Mucosa of rectum (tissue), 2 donors: ENCODE results near the gene ECPAS.

Experiments used
- H3K27ac ChIP-seq, 2 donors: one replicate each; pipeline ENCODE4 v1.7.0; 2013; ENCODE audit warnings: inconsistent platforms in 2 of 2, low read depth in 2 of 2, low read length in 2 of 2
- H3K27me3 ChIP-seq, 2 donors: one replicate each; pipeline ENCODE4 v1.7.0; 2013; ENCODE audit warnings: low read length in 2 of 2; ENCODE audit not compliant: control insufficient read depth in 2 of 2, insufficient read depth in 2 of 2
- H3K36me3 ChIP-seq, 2 donors: one replicate each; pipeline ENCODE4 v1.7.0; 2013; ENCODE audit warnings: low read length in 2 of 2; ENCODE audit not compliant: control insufficient read depth in 2 of 2, insufficient read depth in 2 of 2
- H3K4me1 ChIP-seq, 2 donors: one replicate each; pipeline ENCODE4 v1.7.0; 2013; ENCODE audit warnings: low read length in 2 of 2, mild to moderate bottlenecking in 1 of 2; ENCODE audit not compliant: control insufficient read depth in 2 of 2, insufficient read depth in 2 of 2
- H3K4me3 ChIP-seq, 2 donors: one replicate each; pipeline ENCODE4 v1.7.0; 2013; ENCODE audit warnings: low read length in 2 of 2
- H3K9ac ChIP-seq, 2 donors: one replicate each; pipeline ENCODE4 v1.7.0; 2013; ENCODE audit warnings: low read length in 2 of 2, low read depth in 1 of 2, mild to moderate bottlenecking in 1 of 2
- H3K9me3 ChIP-seq, 2 donors: one replicate each; pipeline ENCODE4 v1.7.0; 2013; ENCODE audit warnings: low read length in 2 of 2; ENCODE audit not compliant: control insufficient read depth in 2 of 2
- donor health status: healthy.
- donor health status: Normal muscosa, but diverticular disease.

The ECPAS gene

DNA sequence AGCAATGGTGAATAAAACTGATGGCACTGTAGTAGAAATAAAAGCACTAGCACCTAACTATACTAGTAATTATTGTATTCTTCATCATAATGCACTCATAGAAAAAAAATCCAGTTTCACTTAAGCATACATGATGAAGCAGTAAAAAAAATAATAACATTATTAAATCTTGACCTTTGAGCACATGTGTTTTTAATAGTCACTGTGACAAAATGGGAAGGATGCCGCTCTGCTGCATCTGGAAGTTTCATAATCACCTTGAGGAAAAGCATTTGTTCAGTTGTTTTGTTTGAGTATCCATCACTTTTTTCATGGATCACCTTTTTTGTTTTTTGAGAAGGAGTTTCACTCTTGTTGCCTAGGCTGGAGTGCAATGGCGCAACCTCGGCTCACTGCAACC, 167.4 kb downstream of the ECPAS start:
- no peaks in the 10 kb centered on the region for H3K27me3 ChIP-seq
- H3K27ac ChIP-seq: no peak overlapping the region

More for the DNA sequence above, 167.4 kb downstream of the ECPAS start:
- no peak overlapping the region for H3K9ac ChIP-seq
- H3K36me3 ChIP-seq: no peaks in the 10 kb centered on the region
- no peaks in the 10 kb centered on the region for H3K4me1 ChIP-seq
- no peaks in the 10 kb centered on the region for H3K9me3 ChIP-seq
- H3K4me3 ChIP-seq: no peak overlapping the region
